H1 (cell line): Measurements from ENCODE around the gene MRC2. TPM values are rescaled to one million over a fixed set of nuclear protein-coding genes. Genes with fewer than 3 reads are reported as not detected.

Experiments used
- CTCF ChIA-PET: fragments of 300-600 bp; sonication (Branson Sonifier 250); formaldehyde crosslinking; loops from one replicate; lab custom pipeline; 2021; ENCODE audit not compliant: partially characterized antibody; lab: Charles Lee
- POLR2A ChIA-PET: fragments of 300-600 bp; sonication (Branson Sonifier 250); formaldehyde crosslinking; loops from one replicate; lab custom pipeline; 2021; ENCODE audit warnings: inconsistent platforms; ENCODE audit not compliant: partially characterized antibody; lab: Charles Lee
- DNase-seq, 2 experiments: peaks; one replicate each; pipeline versions ENCODE4 v3.0.0 to v3.0.0-alpha.2; 2010 to 2022; ENCODE audit warnings: low spot score in 2 of 2, low read depth in 1 of 2, mixed read lengths in 1 of 2
- FAIRE-seq: peaks from 2 replicates; lab custom pipeline; 2011; peaks lifted over from hg19 to GRCh38; lab: Jason Lieb, UNC
- H2AFZ ChIP-seq: 2 replicates; pipeline ENCODE4 v1.8.1; 2012; ENCODE audit warnings: low read length, inconsistent platforms
- H2AK5ac ChIP-seq: 2 replicates; pipeline ENCODE4 v1.6.1; 2013; ENCODE audit warnings: low read depth, low read length
- H2BK120ac ChIP-seq: replicated peaks from 2 replicates; pipeline ENCODE3; 2013; ENCODE audit warnings: low read depth, low read length, inconsistent platforms
- H2BK12ac ChIP-seq: 2 replicates; pipeline ENCODE4 v1.6.1; 2013; ENCODE audit warnings: low read depth, low read length
- H2BK15ac ChIP-seq: 2 replicates; pipeline ENCODE4 v1.6.1; 2013; ENCODE audit warnings: low read length
- H2BK20ac ChIP-seq: 2 replicates; pipeline ENCODE4 v1.6.1; 2013; ENCODE audit warnings: low read length
- H2BK5ac ChIP-seq: 2 replicates; pipeline ENCODE4 v1.6.1; 2013; ENCODE audit warnings: low read depth, low read length
- H3K14ac ChIP-seq: 2 replicates; pipeline ENCODE4 v1.6.1; 2013; ENCODE audit warnings: inconsistent platforms; ENCODE audit not compliant: insufficient read length
- H3K18ac ChIP-seq: 2 replicates; pipeline ENCODE4 v1.6.1; 2013; ENCODE audit warnings: low read length; ENCODE audit errors: extremely low read depth
- H3K23ac ChIP-seq: 2 replicates; pipeline ENCODE4 v1.6.1; 2013; ENCODE audit warnings: inconsistent platforms; ENCODE audit not compliant: insufficient read length
- H3K23me2 ChIP-seq: 2 replicates; pipeline ENCODE4 v1.6.1; 2013; ENCODE audit warnings: low read depth, low read length
- H3K27ac ChIP-seq: 2 replicates; pipeline ENCODE4 v1.6.1; 2011; ENCODE audit warnings: low read depth, low read length, inconsistent platforms
- H3K27me3 ChIP-seq, 4 experiments: replicated peaks in 1 of 4; 1 replicate in 1 of 4; 2 replicates in 3 of 4; pipeline versions ENCODE4 v1.6.1 to v1.8.1; 2011 to 2013; ENCODE audit warnings: low read length in 3 of 4, mild to moderate bottlenecking in 3 of 4, inconsistent platforms in 2 of 4, mixed read lengths in 2 of 4, moderate library complexity in 1 of 4; ENCODE audit not compliant: control insufficient read depth in 3 of 4, insufficient read depth in 3 of 4; ENCODE audit errors: extremely low read depth in 1 of 4
- H3K36me3 ChIP-seq, 4 experiments: 2 replicates each; pipeline versions ENCODE4 v1.6.1 to v1.8.1; 2011 to 2013; ENCODE audit warnings: mild to moderate bottlenecking in 4 of 4, low read length in 3 of 4, moderate library complexity in 2 of 4, control low read depth in 1 of 4, inconsistent platforms in 1 of 4; ENCODE audit not compliant: insufficient read depth in 4 of 4, control insufficient read depth in 2 of 4
- H3K4ac ChIP-seq: replicated peaks from 2 replicates; pipeline ENCODE3; 2013; ENCODE audit warnings: low read length, low read depth, mixed read lengths, inconsistent platforms; ENCODE audit not compliant: insufficient read length
- H3K4me1 ChIP-seq, 4 experiments: replicated peaks in 1 of 4; 1 replicate in 1 of 4; 2 replicates in 3 of 4; pipeline versions ENCODE4 v1.6.1 to v1.8.1; 2011 to 2013; ENCODE audit warnings: low read length in 3 of 4, inconsistent platforms in 2 of 4, mixed read lengths in 1 of 4; ENCODE audit not compliant: insufficient read depth in 4 of 4, control insufficient read depth in 3 of 4
- H3K4me2 ChIP-seq, 2 experiments: 2 replicates each; pipeline versions ENCODE4 v1.6.1 to v1.8.1; 2011 to 2013; ENCODE audit warnings: low read depth in 2 of 2, low read length in 2 of 2, control low read depth in 1 of 2, inconsistent platforms in 1 of 2, mild to moderate bottlenecking in 1 of 2; ENCODE audit not compliant: insufficient read depth in 1 of 2
- H3K4me3 ChIP-seq, 4 experiments: fragments of 200-600, 300-600 bp in 1 of 4; sonication (generic), shearing (Covaris generic), sonication (Bioruptor Twin) in 1 of 4; 2 replicates each; pipeline versions ENCODE4 v1.5.1 to v1.8.1; 2011 to 2016; ENCODE audit warnings: low read length in 4 of 4, low read depth in 3 of 4, control low read depth in 2 of 4, inconsistent platforms in 2 of 4, mild to moderate bottlenecking in 2 of 4, mixed read lengths in 1 of 4, moderate library complexity in 1 of 4; ENCODE audit not compliant: insufficient read depth in 2 of 4; ENCODE audit errors: extremely low read depth in 1 of 4
- H3K56ac ChIP-seq: replicated peaks from 2 replicates; pipeline ENCODE3; 2013; ENCODE audit warnings: low read depth, mild to moderate bottlenecking, mixed read lengths, low read length, inconsistent platforms; ENCODE audit not compliant: insufficient read length
- H3K79me1 ChIP-seq: 2 replicates; pipeline ENCODE4 v1.6.1; 2013; ENCODE audit warnings: low read depth, low read length, control low read depth
- H3K79me2 ChIP-seq, 2 experiments: 2 replicates each; pipeline versions ENCODE4 v1.6.1 to v1.8.1; 2012 to 2013; ENCODE audit warnings: low read length in 2 of 2, mild to moderate bottlenecking in 2 of 2, inconsistent platforms in 1 of 2; ENCODE audit not compliant: insufficient read depth in 2 of 2, control insufficient read depth in 1 of 2
- H3K9ac ChIP-seq, 4 experiments: replicated peaks in 1 of 4; 1 replicate in 1 of 4; 2 replicates in 3 of 4; pipeline versions ENCODE4 v1.6.1 to v1.8.1; 2011 to 2013; ENCODE audit warnings: low read depth in 3 of 4, low read length in 3 of 4, control low read depth in 2 of 4, mild to moderate bottlenecking in 2 of 4, moderate library complexity in 2 of 4, inconsistent platforms in 1 of 4; ENCODE audit errors: extremely low read depth in 1 of 4
- H3K9me3 ChIP-seq, 2 experiments: 2 replicates each; pipeline versions ENCODE4 v1.6.1 to v1.8.1; 2012 to 2013; ENCODE audit warnings: mild to moderate bottlenecking in 2 of 2, moderate library complexity in 2 of 2, control low read depth in 1 of 2, inconsistent platforms in 1 of 2, low read depth in 1 of 2, low read length in 1 of 2, mixed read lengths in 1 of 2; ENCODE audit not compliant: insufficient read depth in 2 of 2
- H4K20me1 ChIP-seq, 2 experiments: replicated peaks in 1 of 2; 2 replicates each; pipeline versions ENCODE3 to v1.8.1; 2011 to 2013; ENCODE audit warnings: inconsistent platforms in 2 of 2, low read length in 2 of 2, mild to moderate bottlenecking in 1 of 2; ENCODE audit not compliant: insufficient read depth in 2 of 2, control insufficient read depth in 1 of 2
- H4K5ac ChIP-seq: 2 replicates; pipeline ENCODE4 v1.6.1; 2013; ENCODE audit warnings: low read length, low read depth, mixed read lengths, inconsistent platforms; ENCODE audit not compliant: insufficient read length
- H4K8ac ChIP-seq: 2 replicates; pipeline ENCODE4 v1.8.0; 2013; ENCODE audit warnings: mild to moderate bottlenecking, moderate library complexity, low read length, inconsistent platforms; ENCODE audit not compliant: insufficient read depth; ENCODE audit errors: extremely low read depth
- H4K91ac ChIP-seq: replicated peaks from 2 replicates; pipeline ENCODE3; 2013; ENCODE audit warnings: low read length, mixed read lengths, inconsistent platforms; ENCODE audit not compliant: insufficient read length
- CHD2 ChIP-seq: IDR thresholded peaks from 2 replicates; pipeline ENCODE4 v1.6.1; 2012; ENCODE audit warnings: low read length, improper control_type of control experiment
- HDAC2 ChIP-seq, 2 experiments: fragments of 300-600 bp in 1 of 2; sonication (generic) in 1 of 2; IDR thresholded peaks; 2 replicates each; pipeline ENCODE4 v1.6.1; 2011 to 2012; ENCODE audit warnings: low read depth in 2 of 2, low read length in 2 of 2, mild to moderate bottlenecking in 2 of 2, moderate library complexity in 2 of 2, borderline replicate concordance in 1 of 2, inconsistent platforms in 1 of 2
- RXRA ChIP-seq: IDR thresholded peaks from 2 replicates; pipeline ENCODE4 v1.6.1; 2011; ENCODE audit warnings: low read depth, mild to moderate bottlenecking, low read length, moderate library complexity; ENCODE audit not compliant: insufficient read depth
- SP1 ChIP-seq: IDR thresholded peaks from 2 replicates; pipeline ENCODE4 v1.6.1; 2011; ENCODE audit warnings: low read depth, low read length
- SP2 ChIP-seq: IDR thresholded peaks from 2 replicates; pipeline ENCODE4 v1.6.1; 2012; ENCODE audit warnings: mild to moderate bottlenecking, low read length, inconsistent platforms
- TAF7 ChIP-seq: optimal IDR thresholded peaks from 2 replicates; pipeline ENCODE3; 2011; ENCODE audit warnings: low read depth, mild to moderate bottlenecking, inconsistent platforms, low read length, moderate library complexity, borderline replicate concordance
- WGBS, 2 experiments: shearing (Covaris generic) in 1 of 2; methylation state at CpG; one replicate each; pipeline versions ENCODE4 v1.1.6 to v1.1.7; 2013 to 2015; ENCODE audit warnings: low lambda C conversion rate in 2 of 2, mixed read lengths in 2 of 2, inconsistent platforms in 1 of 2, low coverage in 1 of 2, missing lambda C conversion rate in 1 of 2; ENCODE audit not compliant: insufficient replicate concordance in 2 of 2, insufficient coverage in 1 of 2, insufficient read length in 1 of 2; ENCODE audit errors: extremely low coverage in 1 of 2, missing lambda C conversion rate in 1 of 2; 5-methylcytosine and 5-hydroxymethylcytosine counted together
- polyA plus RNA-seq, 7 experiments: library from polyadenylated mRNA; depleted of rRNA in 3 of 7; stranded (reverse) in 5 of 7; unstranded in 2 of 7; fragments of >200 nt in 5 of 7; fragments of 200-250 nt in 2 of 7; gene quantifications; 1 replicate in 5 of 7; 2 replicates in 1 of 7; 4 replicates in 1 of 7; pipeline versions ENCODE4 v1.2.1 to v1.2.3, GENCODE V29; 2011 to 2013; ENCODE audit warnings: missing spikeins in 2 of 7, mixed read lengths in 2 of 7
- total RNA-seq: library from RNA; stranded (reverse); fragmentation: NEBNext Ultra II Directional; extraction: Animal tissue kit (Norgen Biotek cat#: 25700); gene quantifications from 2 replicates; pipeline ENCODE4 v1.2.1, GENCODE V29; 2021

MRC2 gene
- total and polyA plus RNA-seq, 2 of the 8 experiments (the other 6 are each of a cell fraction or from before 2014, with no cell fraction given): 7.0 to 24.2 TPM

DNA sequence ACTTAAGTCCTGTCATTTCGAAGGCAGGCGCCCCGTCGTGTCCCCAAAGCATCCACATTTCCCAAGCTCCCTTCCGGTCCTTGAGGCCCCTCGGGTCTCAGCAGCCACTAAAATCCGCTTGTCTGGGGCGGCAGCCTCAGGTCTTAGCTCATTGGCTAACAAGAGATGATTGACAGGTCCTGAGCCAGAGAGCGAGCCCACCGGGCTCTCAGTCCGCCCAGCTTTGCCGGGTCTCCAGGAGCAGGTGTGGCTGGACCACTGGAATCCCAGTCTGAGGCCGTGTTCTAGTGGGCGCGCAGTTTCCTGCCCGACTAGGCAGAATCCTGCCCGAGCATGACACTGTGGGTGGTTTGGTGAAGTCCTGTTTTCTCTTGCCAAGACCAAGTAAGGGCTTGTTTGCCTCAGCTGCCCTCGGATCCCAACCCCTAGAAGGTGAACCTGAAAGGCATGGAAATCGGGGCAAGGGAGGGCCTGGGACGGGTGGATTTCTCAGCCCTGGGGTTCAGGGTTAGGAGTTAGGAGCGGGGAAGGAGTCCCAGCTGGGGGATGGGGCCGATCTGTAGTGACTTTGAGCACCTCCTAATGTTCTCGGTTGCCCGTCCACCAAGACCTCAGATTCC, 42.8 kb downstream of the MRC2 start:
- H3K9ac ChIP-seq: no peak overlapping the region
- no peak overlapping the region for H2BK12ac ChIP-seq
- H3K27me3 ChIP-seq: no peaks in the 10 kb centered on the region
- no peak overlapping the region; a peak in 1 of 4 replicates for H3K4me2 ChIP-seq
- FAIRE-seq: no peak
- H2BK20ac ChIP-seq: no peak overlapping the region
- ChIA-PET POLR2A (interaction anchor here (0.6 to 1.3 kb wide), 5 partner anchors 9 to 224 kb away, joined by 3 to 4 read pairs (median 3); no protein-coding TSS in a partner anchor), CTCF (interaction anchor here (1.0 to 9.0 kb wide), 2 partner anchors 23 to 49 kb away, joined by 3 to 68 read pairs; no protein-coding TSS in a partner anchor)
- H3K27ac ChIP-seq: no peak overlapping the region
- H3K4me3 ChIP-seq: no peak overlapping the region
- no peaks in the 10 kb centered on the region; a peak in 1 of 8 replicates for H3K36me3 ChIP-seq
- no peaks in the 10 kb centered on the region for H3K79me1 ChIP-seq
- no peak overlapping the region for H3K4ac ChIP-seq
- no peak overlapping the region for H4K91ac ChIP-seq
- no peaks in the 10 kb centered on the region; a peak in 2 of 7 replicates for H3K4me1 ChIP-seq
- peak in 1 of 2 experiments; percentile 72 for DNase-seq
- H2BK120ac ChIP-seq: no peak overlapping the region
- no peak overlapping the region for H3K56ac ChIP-seq
- no peaks in the 10 kb centered on the region for H4K20me1 ChIP-seq
- no peaks in the 10 kb centered on the region for H3K79me2 ChIP-seq
- H2BK15ac ChIP-seq: no peak overlapping the region
- H4K8ac ChIP-seq: peak overlapping the region; percentile 45
- 89% methylated on average over 24 of the region's 24 CpGs; no CpG with 5 or more reads in 1 of the 2 experiments for WGBS, 2 experiments
- TF ChIP-seq TAF7 (no peak), RXRA (no peak), HDAC2 (IDR thresholded peaks at IDR 0.05; ENCODE audit: borderline replicate concordance in 1 of 2, low read depth in 2 of 2, low read length in 2 of 2) (no peak), SP2 (peak; percentile 38; the same call in 1 of the 2 replicates), SP1 (peak; percentile 89), CHD2 (peak; percentile 69; the same call in 1 of the 2 replicates)
- H2AFZ ChIP-seq: no peak overlapping the region
- no peak overlapping the region for H2BK5ac ChIP-seq
- no peak overlapping the region for H2AK5ac ChIP-seq
- no peak overlapping the region; the same call in 1 of the 2 replicates for H3K18ac ChIP-seq
- no peaks in the 10 kb centered on the region for H3K9me3 ChIP-seq
- H3K23me2 ChIP-seq: no peaks in the 10 kb centered on the region
- H4K5ac ChIP-seq: no peak overlapping the region
- no peak overlapping the region for H3K23ac ChIP-seq
- no peak overlapping the region for H3K14ac ChIP-seq
